Stimulated activated CD4-positive, alpha-beta T cell treated with anti-CD3 and anti-CD28 coated beads, Interleukin-1b, Interleukin-23, amount 100 ng/mL, for 24 hours (primary cell): Measurements from ENCODE around the gene THRAP3.
A peak's percentile ranks its signal among the peaks of the same experiment; 100 is the strongest.
"Not testable (repeated sequence)": the region's sequence is repeated elsewhere in the genome, so short reads cannot be mapped to it uniquely, and the experiment has no call there.

Experiments used
- DNase-seq, 4 experiments: peaks; one replicate each; pipeline ENCODE4 v3.0.0-alpha.2; 2020; ENCODE audit warnings: low read depth in 4 of 4, low spot score in 1 of 4

Gene THRAP3

GRCh38 chr1:36247538-36247937 lies 23.3 kb downstream of the THRAP3 start:
- DNase-seq, result no peak

GRCh38 chr1:36248250-36248894 lies 24.1 kb downstream of the THRAP3 start:
- DNase-seq, result no peak

GRCh38 chr1:36251794-36252481 lies 27.7 kb downstream of the THRAP3 start:
- DNase-seq, result no peak

DNA sequence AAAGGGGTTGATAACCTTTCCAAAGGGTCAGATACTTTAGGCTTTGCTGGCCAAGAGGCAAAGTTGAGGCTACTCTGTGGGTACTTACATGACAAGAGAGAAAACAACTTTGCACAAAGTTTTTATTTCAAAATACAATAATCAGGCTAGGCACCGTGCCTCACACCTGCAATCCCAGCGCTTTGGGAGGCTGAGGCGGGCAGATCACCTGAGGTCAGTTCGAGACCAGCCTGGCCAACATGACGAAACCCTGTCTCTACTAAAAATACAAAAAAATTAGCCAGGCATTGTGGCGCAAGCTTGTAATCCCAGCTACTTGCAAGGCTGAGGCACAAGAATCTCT lies 28.2 kb downstream of the THRAP3 start:
- not testable (repeated sequence) for DNase-seq

DNA sequence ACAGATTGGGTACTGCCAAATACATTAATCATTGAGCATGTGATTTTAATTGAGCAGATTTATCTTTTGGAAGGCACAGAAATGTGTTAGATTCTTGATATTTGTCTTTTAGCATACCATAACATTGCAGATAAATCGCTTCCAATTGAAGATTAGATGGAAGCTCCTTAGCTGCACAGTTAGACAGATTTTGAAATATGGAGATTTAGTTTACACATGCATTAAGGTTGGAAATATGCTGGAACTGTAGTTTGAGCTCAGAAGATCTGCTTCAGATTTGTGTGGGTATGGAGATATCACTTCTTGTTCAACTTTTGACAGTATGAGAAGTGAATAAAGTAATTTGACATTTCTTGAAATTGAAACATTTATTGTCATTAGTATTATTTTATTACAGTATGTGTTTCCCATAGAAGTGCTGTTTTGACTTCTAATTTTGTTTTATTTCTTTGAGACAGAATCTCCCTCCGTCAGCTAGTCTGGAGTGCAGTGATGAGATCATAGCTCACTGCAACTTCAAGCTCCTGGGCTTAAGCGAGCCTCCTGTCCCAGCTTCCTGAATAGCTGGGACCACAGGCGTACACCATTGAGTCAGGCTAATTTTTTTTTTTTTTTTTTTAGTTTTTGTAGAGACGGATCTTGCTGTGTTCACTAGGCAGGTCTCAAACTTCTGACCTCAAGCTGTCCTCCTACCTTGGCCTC lies 29.1 kb downstream of the THRAP3 start:
- no peak for DNase-seq

DNA sequence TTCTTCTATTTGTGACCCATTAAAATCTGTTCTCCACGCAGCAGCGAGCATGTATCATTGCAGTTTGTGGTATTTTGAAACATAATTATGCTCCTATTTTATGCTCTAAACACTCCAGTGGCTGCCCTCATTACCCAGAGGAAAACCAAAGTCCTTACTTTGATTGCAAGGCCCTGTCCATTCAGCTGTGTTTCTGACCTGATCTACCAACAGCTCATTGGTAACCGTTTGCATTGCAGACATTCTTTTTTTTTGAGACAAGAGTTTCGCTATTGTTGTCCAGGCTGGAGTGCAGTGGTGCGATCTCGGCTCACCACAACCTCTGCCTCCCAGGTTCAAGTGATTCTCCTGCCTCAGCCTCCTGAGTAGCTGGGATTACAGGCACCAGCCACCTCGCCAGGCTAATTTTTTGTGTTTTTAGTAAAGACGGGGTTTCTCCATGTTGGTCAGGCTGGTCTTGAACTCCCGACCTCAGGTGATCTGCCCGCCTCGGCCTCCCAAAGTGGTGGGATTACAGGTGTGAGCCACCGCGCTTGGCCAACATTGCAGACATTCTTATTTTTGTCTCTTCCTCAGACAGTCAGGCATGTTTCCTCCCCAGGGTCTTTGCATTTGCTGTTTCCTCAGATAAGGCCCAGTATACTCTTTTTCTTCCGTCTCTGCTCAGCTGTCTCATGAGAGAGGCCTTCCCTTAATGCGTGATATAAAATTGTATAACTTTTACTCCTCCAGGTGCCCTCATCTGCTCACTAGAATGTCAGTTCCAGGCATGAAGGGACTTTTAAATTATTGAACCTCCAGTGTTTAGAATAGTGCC lies 32.5 kb downstream of the THRAP3 start:
- DNase-seq, result no peak

GRCh38 chr1:36257375-36257767 lies 33.1 kb downstream of the THRAP3 start:
- DNase-seq, result no peak

DNA sequence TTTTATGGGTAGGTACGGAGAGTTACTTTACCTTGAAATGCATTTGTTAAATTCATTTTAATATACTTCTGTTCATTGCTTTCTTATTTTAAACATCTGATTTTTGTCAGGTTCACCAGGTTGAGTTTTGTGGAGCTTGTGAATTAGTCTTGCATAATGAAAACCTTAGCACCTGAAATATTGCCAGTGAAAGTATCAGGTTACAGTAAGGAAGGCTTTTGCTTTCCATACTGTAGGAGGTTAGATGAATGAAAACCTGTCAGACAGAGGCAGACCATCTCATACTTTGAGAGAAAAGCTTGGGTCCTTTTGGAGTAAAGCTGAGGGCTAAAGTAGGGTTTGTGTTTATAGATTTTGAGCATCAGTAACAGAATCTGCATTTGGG lies 34.7 kb downstream of the THRAP3 start:
- no peak for DNase-seq

DNA sequence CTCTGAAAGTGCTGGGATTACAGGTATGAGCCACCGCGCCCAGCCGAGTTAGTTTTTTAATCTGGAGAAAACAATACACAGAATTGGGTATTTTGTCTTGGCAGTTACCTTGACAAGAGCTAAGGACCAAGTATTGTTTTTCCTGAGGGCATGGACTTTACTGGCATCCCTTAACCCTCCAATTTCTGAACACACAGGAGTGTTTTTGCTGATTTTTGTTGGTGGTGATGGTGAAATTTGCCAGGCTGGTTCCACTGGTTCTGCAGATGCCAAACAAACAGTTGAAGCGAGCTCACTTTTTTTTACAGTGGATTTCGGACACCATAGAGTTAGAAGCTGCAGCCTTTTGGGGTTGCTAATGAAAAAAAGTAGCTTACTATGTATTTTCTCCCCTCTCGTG lies 44.7 kb downstream of the THRAP3 start:
- DNase-seq, result no peak

- no peak for DNase-seq
Observed at GRCh38 chr1:36269408-36269838, 45.2 kb downstream of the THRAP3 start.

DNA sequence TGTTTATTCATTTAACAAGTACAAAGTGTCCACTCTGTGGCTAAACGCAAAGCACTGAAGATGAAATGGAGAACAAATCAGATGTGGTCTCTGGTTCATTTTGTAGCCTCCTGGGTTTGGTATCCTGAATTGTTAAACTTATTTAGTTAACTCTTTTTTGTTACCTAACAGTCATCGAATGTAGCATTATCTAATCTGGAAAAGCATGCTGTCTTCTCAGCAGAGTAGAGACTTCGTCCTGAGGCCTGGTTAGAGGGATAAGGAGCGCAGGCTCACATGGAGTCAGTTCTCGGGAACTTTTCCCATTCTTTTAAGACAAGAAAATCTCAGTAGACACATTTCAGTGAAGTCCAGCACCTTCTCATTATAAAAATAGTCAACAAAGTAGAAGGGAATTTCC lies 48.8 kb downstream of the THRAP3 start:
- no peak for DNase-seq

GRCh38 chr1:36274201-36274600 lies 50.0 kb downstream of the THRAP3 start:
- DNase-seq, result no peak

DNA sequence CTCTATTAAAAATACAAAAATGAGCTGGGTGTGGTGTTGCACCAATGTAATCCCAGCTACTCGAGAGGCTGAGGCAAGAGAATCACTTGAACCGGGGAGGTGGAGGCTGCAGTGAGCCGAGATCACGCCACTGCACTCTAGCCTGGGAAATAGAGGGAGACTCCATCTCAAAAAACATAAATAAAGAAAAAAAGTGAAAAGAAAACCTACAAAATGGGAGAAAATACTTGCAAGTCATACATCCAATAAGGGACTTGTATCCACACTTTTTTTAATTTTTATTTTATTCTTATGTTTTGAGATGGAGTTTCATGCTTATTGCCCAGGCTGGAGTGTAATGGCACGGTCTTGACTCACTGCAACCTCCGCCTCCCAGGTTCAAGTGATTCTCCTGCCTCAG lies 52.4 kb downstream of the THRAP3 start:
- DNase-seq, result no peak

DNA sequence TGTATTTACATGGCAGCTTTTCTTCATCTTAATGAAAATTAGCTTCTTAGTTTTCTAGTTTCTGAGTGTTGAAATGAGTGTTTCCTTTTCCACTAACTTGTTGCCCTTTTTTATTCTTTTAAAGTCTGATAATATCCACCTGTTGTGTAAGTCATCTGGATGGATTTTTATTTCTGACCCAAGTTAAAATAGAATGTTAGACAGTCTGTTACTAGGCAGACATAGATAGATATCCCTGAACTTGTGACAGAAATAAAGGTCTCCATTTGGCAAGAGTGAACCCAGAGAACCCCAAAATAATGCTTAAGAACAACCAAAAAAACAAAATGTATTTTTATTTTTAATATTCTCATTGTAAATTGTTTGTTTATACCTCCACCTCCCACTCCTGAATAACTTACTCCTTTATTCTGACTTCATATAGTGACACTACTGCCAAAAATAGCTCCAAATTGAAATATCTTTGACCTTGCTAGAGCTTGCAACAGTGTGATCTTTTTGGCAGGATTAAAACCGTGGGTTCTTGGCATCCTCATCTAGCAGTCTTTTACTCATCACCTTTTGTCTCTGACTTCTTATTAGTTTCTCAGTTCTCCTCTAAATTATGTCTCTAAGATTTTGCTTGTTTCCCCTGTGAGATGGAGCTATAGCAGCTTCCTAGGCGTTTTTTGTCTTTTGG lies 55.0 kb downstream of the THRAP3 start:
- DNase-seq, result no peak

- DNase-seq, result no peak
Observed at GRCh38 chr1:36279789-36280296, 55.6 kb downstream of the THRAP3 start.

- DNase-seq, result no peak
Observed at GRCh38 chr1:36284061-36284460, 59.8 kb downstream of the THRAP3 start.

- no peak for DNase-seq
Observed at GRCh38 chr1:36284517-36284916, 60.3 kb downstream of the THRAP3 start.

GRCh38 chr1:36285443-36286101 lies 61.3 kb downstream of the THRAP3 start:
- peak in 2 of 4 experiments; percentile 38 to 42 for DNase-seq

GRCh38 chr1:36286802-36287201 lies 62.6 kb downstream of the THRAP3 start:
- DNase-seq, result no peak

DNA sequence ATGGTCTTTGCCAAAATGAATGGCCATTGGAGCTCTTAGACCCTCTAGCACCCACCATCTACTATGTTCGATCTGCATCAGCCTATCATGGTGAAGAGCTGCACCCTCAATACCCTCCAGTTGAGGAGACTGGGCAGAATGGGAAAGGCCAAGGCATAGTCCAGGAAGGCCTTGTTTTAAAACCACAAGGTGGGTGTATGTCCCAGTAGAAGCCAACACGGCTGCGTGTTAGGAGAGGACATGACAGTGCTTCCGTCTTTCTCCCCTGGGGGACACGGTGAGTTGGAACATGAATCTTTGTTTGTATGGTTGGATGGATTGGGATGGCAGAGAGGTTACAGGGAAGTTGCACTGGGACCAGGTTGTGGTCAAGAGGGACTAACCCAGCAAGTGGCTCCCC lies 63.4 kb downstream of the THRAP3 start:
- DNase-seq, result no peak
